NCI-H1092 treated with DMSO at 0.1 percent for 48 hours (cell line): Measurements from ENCODE around the gene OLFM3.
A peak's percentile ranks its signal among the peaks of the same experiment; 100 is the strongest.

ENCODE experiments used
- DNase-seq: peaks from one replicate; lab custom pipeline; 2025; lab: John Stamatoyannopoulos, UW

OLFM3 gene

GRCh38 chr1:101846820-101847219, 149.9 kb downstream of the OLFM3 start:
- DNase-seq, result no peak

DNA sequence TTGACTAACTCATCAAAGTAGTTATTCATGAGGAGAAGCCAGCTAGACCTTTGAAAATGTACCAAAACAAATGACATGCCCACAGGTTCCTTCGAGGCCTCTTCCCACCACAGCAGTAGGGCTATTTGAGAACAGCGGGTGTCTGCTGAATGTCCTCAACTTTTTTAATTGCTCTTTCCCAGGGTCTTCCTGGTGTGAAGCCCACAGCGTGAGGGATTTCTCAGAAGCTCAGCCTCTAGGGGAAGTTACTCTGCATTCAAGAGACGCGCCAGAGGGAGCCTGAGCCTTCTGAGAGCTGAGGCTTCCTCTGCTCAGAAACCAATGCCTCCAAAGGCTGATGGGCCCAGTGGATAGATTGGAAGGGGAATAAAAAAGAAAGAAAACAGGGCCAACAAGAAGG, 153.6 kb downstream of the OLFM3 start:
- no peak for DNase-seq

- no peak for DNase-seq
Observed at GRCh38 chr1:101841824-101842223, 154.9 kb downstream of the OLFM3 start.

- DNase-seq, result no peak
Observed at GRCh38 chr1:101835988-101836387, 160.7 kb downstream of the OLFM3 start.

DNA sequence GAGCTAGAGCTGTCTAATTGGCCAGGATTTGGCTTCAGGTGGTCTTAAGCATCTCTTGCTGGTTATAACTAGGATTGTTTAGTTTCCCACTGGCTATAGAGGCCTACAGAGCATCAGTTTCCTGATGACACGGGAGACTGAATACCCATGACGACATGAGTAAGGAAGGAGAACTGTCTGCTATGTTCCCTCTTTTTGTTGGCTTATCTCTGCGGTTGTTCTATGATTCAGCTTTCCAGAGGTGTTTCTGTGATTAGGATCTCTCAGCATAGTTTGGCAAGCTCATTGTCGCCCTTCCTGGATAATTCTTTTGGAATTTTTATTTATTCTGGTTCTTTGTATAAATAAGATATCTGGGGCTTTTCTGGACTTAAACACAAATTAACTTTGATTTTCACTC, 163.4 kb downstream of the OLFM3 start:
- no peak for DNase-seq

DNA sequence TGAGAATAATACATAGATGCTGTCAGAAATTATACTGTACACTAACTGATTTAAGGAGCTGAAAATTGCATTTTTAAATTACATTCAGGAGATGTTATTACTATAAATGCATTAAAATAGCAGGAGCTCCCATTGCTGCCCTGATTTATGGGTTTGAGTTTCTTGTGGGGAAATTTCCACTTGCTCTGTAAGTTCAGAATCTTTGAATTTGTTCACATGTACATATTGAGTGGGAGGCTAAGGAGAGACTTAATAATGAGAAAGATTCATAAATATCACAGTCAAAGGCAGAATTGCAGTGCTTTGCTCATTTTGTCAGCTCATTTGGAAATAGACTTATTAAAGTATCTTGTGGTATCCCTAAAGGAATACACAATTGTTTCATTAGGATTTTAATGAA, 170.3 kb downstream of the OLFM3 start:
- no peak for DNase-seq

DNA sequence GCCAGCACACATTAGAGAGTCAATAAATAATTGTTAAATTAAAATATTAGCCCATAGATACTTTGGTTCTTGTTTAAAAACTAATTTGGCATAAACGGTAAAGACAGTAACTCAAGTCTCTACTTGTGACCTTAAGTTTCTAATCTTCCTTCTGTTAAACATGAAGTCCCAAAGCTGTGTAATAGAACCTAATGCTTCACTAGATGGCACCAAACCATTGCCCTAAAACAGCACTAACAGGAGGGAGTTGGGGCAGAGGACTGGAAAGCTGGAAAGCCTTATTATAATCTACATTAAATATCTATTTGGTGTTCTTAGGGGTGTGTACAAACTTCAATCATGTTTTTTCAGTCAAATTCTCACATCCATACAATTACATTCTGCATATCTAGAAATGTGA, 176.7 kb downstream of the OLFM3 start:
- DNase-seq, result peak; percentile 33

DNA sequence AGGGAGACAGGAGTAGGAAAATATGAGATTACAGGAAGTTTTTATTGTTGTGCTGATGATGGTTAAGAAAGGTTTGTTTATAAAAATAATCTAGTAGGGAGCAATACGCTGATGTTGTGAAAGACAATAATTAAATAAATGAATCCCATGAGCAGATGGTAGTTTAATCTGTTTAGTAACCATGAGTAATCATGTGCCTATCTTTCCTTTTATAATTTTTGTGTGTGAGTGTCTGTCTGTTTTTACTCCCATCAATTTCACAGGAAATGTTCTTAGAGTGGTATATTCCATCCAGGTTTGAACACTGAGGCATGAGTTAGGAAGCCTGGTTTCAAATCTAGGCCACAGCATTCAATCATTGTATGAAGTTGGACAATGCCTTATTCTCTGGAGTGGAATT, 180.5 kb downstream of the OLFM3 start:
- DNase-seq, result no peak

- no peak for DNase-seq
Observed at GRCh38 chr1:101798417-101798816, 198.3 kb downstream of the OLFM3 start.

- no peak for DNase-seq
Observed at GRCh38 chr1:101797722-101798121, 199.0 kb downstream of the OLFM3 start.

GRCh38 chr1:101781201-101781831, 215.4 kb downstream of the OLFM3 start:
- peak; percentile 86 for DNase-seq

GRCh38 chr1:101769520-101769919, 227.2 kb downstream of the OLFM3 start:
- peak; percentile 9 for DNase-seq

GRCh38 chr1:101757985-101758384, 238.7 kb downstream of the OLFM3 start:
- DNase-seq, result no peak

DNA sequence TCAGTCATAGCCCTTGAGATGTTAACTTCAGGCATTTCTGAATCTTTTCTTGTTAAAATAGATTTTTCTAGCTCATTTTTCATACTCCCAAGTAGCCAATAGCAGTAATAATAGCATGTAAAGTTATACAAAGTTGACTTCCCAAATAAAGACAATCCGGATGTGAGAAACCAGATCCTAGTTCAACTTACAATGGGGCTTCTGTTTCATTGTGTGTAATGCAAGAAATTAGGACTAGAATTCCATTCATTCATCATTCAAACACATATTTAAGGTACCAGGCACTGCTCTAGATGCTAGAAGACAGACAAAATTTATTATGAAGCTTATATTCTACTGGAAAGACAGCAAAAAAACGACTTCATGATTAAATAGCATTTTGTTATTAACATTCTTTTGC, 240.3 kb downstream of the OLFM3 start:
- no peak for DNase-seq
